Spleen (tissue), 11 donors: ENCODE results near the gene DDAH1. TPM values are rescaled to one million over a fixed set of nuclear protein-coding genes. Genes with fewer than 3 reads are reported as not detected.

Source experiments
- DNase-seq: peaks from one replicate; pipeline ENCODE4 v3.0.0-alpha.2; 2020
- H3K27ac ChIP-seq, 8 donors: fragments of 200-600 bp; sonication (generic) in 7 of 8; 1 replicate in 4 of 8; 2 replicates in 4 of 8; pipeline versions ENCODE4 v1.5.0 to v1.8.0; 2016 to 2021; ENCODE audit warnings: inconsistent platforms in 4 of 8, mild to moderate bottlenecking in 4 of 8, moderate library complexity in 1 of 8
- H3K27me3 ChIP-seq, 7 donors: fragments of 200-600 bp; sonication (generic) in 6 of 7; replicated peaks in 1 of 7; 1 replicate in 4 of 7; 2 replicates in 3 of 7; pipeline versions ENCODE4 v1.5.0 to v1.8.0; 2016 to 2021; ENCODE audit warnings: inconsistent platforms in 3 of 7, mild to moderate bottlenecking in 1 of 7
- H3K36me3 ChIP-seq, 6 donors: fragments of 200-600 bp; sonication (generic) in 5 of 6; 1 replicate in 4 of 6; 2 replicates in 2 of 6; pipeline versions ENCODE4 v1.5.0 to v1.8.0; 2016 to 2021; ENCODE audit warnings: inconsistent platforms in 2 of 6
- H3K4me1 ChIP-seq, 6 donors: fragments of 200-600 bp; sonication (generic) in 5 of 6; 1 replicate in 3 of 6; 2 replicates in 3 of 6; pipeline versions ENCODE4 v1.5.0 to v1.8.0; 2016 to 2021; ENCODE audit warnings: inconsistent platforms in 3 of 6
- H3K4me3 ChIP-seq, 8 donors: fragments of 200-600 bp; sonication (generic) in 7 of 8; 1 replicate in 4 of 8; 2 replicates in 4 of 8; pipeline versions ENCODE4 v1.5.0 to v1.8.0; 2016 to 2021; ENCODE audit warnings: inconsistent platforms in 4 of 8, mild to moderate bottlenecking in 4 of 8, moderate library complexity in 2 of 8
- H3K9me3 ChIP-seq, 8 donors: fragments of 200-600 bp; sonication (generic) in 7 of 8; 1 replicate in 4 of 8; 2 replicates in 4 of 8; pipeline versions ENCODE4 v1.5.0 to v1.8.0; 2016 to 2021; ENCODE audit warnings: inconsistent platforms in 4 of 8
- POLR2A ChIP-seq, 3 donors: fragments of 450-650 bp; IDR thresholded peaks; one replicate each; pipeline ENCODE4 v1.5.1; 2017; ENCODE audit warnings: antibody characterized with exemption in 3 of 3, mild to moderate bottlenecking in 1 of 3
- POLR2AphosphoS5 ChIP-seq, 3 donors: sonication (generic); formaldehyde crosslinking; IDR thresholded peaks; one replicate each; pipeline ENCODE4 v1.5.1; 2017; ENCODE audit warnings: antibody characterized with exemption in 3 of 3
- WGBS, 5 donors: extraction: QIAGEN DNeasy Blood & Tissue Kit in 3 of 5; methylation state at CpG; one replicate each; pipeline versions ENCODE4 v1.1.5 to v1.1.7; 2013 to 2018; 5-methylcytosine and 5-hydroxymethylcytosine counted together
- intact Hi-C: fragments of 100-400 bp; cut with DNase I; formaldehyde crosslinking; loops from one replicate; pipeline ENCODE4 v1.15.0; 2023; ENCODE audit warnings: low total_unique reads
- polyA plus RNA-seq, 3 donors: library from polyadenylated mRNA; stranded (reverse); fragments of 200-250 nt; gene quantifications; one replicate each; pipeline ENCODE4 v1.2.1, GENCODE V29; 2013
- total RNA-seq, 7 donors: library from RNA; depleted of rRNA in 3 of 7; stranded (reverse); fragments of >200 nt in 3 of 7; fragmentation: NEBNext Ultra II Directional in 4 of 7; extraction: Animal tissue kit (Norgen Biotek cat#: 25700) in 4 of 7; gene quantifications; one replicate each; pipeline versions ENCODE4 v1.1.0 to v1.2.1, GENCODE V29; 2016 to 2021
- TF ChIP-seq, protein P1 (sequence below), 11 experiments: fragments of 200-600 bp in 7 of 11; fragments of 450-650 bp in 4 of 11; sonication (generic) in 4 of 11; IDR thresholded peaks in 8 of 11; conservative IDR thresholded peaks in 3 of 11; 1 replicate in 7 of 11; 2 replicates in 4 of 11; pipeline versions ENCODE4 v1.4.0 to v1.8.0; 2016 to 2021; ENCODE audit warnings: antibody characterized with exemption in 11 of 11, inconsistent platforms in 4 of 11, mild to moderate bottlenecking in 1 of 11
- donor health status: healthy with polysubstance abuse.
- donor health status: DM: no; HTN: no; CAD: no; lungs with moderate emphysema.
- donor health status: DM: no; HTN: no; CAD: no.
- donor health status: Bipolar disorder and iron deficiency.
- donor health status: healthy.
- donor health status: DM: no; HTN: no; CAD: no.
- donor health status: DM: yes; HTN: yes; CAD: no.

DDAH1 gene
- total and polyA plus RNA-seq, 10 donors: 1.8 to 19.8 (median 13.7) TPM

DNA sequence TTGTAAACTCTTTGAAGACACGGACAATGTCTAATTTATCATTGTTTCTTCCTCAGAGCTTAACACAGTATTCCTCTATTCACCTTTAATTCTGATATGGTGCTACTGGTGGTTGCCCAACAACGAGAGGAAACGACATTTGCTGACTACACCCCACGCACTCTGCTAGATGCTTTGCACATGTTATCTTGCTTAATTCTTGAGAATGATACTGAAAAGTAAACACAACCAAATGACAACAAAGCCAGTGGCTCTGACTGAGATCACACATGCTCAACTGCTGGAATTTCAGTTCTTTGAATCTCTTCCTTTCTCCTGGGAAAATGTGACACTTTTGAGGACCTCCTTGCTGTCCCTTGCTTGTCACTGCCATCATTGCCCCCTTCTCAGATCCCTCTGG, 37.2 kb upstream of the DDAH1 start:
- Histone ChIP-seq H3K36me3 (no peaks in the 10 kb centered on the region), H3K4me1 (no peaks in the 10 kb centered on the region), H3K27me3 (no peaks in the 10 kb centered on the region), H3K27ac (no peak overlapping the region), H3K9me3 (peaks cover 0 to 13% (median 3%) of the 10 kb centered on the region in 8 donors), H3K4me3 (no peak overlapping the region)
- 48 to 84% (median 73%) methylated on average over 4 of the region's 4 CpGs for WGBS, 5 donors
- no peak for DNase-seq
- intact Hi-C loops: loop anchor here (5.0 kb wide), 1 partner anchor 190 kb away; no protein-coding TSS in a partner anchor
- no peak for TF ChIP-seq POLR2AphosphoS5 (IDR thresholded peaks at IDR 0.05)
- TF ChIP-seq, protein P1, sequence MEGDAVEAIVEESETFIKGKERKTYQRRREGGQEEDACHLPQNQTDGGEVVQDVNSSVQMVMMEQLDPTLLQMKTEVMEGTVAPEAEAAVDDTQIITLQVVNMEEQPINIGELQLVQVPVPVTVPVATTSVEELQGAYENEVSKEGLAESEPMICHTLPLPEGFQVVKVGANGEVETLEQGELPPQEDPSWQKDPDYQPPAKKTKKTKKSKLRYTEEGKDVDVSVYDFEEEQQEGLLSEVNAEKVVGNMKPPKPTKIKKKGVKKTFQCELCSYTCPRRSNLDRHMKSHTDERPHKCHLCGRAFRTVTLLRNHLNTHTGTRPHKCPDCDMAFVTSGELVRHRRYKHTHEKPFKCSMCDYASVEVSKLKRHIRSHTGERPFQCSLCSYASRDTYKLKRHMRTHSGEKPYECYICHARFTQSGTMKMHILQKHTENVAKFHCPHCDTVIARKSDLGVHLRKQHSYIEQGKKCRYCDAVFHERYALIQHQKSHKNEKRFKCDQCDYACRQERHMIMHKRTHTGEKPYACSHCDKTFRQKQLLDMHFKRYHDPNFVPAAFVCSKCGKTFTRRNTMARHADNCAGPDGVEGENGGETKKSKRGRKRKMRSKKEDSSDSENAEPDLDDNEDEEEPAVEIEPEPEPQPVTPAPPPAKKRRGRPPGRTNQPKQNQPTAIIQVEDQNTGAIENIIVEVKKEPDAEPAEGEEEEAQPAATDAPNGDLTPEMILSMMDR (IDR thresholded peaks at IDR 0.05 in 8 of 11, conservative IDR thresholded peaks at IDR 0.05 in 3 of 11): no peak
- no peak for TF ChIP-seq POLR2A (IDR thresholded peaks at IDR 0.05)

DNA sequence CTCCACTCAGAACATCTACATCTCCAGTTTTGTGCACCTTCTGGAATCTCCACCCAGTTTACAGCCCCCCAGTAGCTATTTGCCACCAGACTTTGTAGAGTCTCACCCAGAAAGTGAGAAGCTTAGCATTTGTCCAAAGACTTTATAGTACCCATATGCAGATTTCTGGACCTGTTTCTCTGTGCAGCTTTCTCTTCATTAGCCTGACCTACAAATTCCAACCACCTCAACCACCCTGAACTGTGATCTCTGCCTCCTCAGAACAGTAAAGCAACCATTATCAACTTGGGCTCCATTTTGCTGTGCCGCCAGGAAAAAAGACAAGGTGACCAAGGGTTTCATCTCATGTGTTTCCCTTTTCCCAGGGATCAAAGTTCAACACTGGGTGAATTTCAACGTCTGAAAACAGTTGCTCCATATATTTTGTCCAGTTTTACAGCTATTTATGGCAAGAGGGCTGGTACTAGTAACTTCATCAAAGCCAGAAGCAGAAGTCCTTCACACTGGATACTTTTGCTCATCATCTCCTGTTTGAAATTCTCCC, 36.5 kb upstream of the DDAH1 start:
- no peak overlapping the region for H3K27ac ChIP-seq
- no peak overlapping the region for H3K4me3 ChIP-seq
- DNase-seq: no peak
- H3K9me3 ChIP-seq: peaks cover 0 to 13% (median 3%) of the 10 kb centered on the region in 8 donors
- no peaks in the 10 kb centered on the region for H3K4me1 ChIP-seq
- no peaks in the 10 kb centered on the region for H3K27me3 ChIP-seq
- intact Hi-C loops: loop anchor here (5.0 kb wide), 1 partner anchor 189 kb away; no protein-coding TSS in a partner anchor
- TF ChIP-seq, protein P1 (IDR thresholded peaks at IDR 0.05 in 8 of 11, conservative IDR thresholded peaks at IDR 0.05 in 3 of 11): no peak
- no peak for TF ChIP-seq POLR2A (IDR thresholded peaks at IDR 0.05)
- no peak for TF ChIP-seq POLR2AphosphoS5 (IDR thresholded peaks at IDR 0.05)
- no peaks in the 10 kb centered on the region for H3K36me3 ChIP-seq
- 75 to 93% (median 84%) methylated on average over 2 of the region's 2 CpGs for WGBS, 5 donors

DNA sequence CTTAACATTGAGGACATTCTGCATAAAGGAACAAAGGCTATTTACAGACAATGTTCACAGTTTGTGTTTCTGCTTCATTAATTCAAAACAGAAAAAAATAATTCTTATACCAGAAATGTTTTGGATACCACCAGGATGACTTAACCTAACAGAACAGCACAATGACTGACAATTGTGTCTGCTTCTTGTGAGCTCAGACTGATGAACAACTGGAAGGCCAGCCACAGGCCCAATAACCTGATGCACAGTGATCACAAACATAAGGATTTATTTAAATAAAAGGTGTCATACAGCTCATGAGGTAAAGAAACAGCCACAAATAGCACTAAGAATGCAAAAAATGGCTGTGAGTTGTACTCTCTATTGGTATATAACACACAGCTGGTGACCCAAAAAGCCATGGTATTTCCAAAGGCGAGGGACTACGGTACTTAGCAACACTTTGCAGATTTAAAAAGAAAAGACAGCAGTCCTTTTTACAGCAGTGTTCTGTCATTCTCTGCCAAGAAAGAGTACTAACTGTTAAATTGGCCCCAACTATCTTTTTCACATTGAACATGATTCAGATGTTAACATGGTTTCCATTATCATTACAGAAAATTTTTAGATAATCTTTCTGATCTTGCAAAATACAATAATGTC, 32.1 kb upstream of the DDAH1 start:
- WGBS, 5 donors: 84 to 89% (median 86%) methylated on average over 2 of the region's 2 CpGs
- Histone ChIP-seq H3K27ac (no peak overlapping the region), H3K9me3 (peaks cover 0 to 13% (median 3%) of the 10 kb centered on the region in 8 donors), H3K4me3 (no peak overlapping the region), H3K4me1 (no peaks in the 10 kb centered on the region), H3K27me3 (no peaks in the 10 kb centered on the region), H3K36me3 (no peaks in the 10 kb centered on the region)
- no peak for DNase-seq
- no peak for TF ChIP-seq POLR2AphosphoS5 (IDR thresholded peaks at IDR 0.05)
- TF ChIP-seq, protein P1 (IDR thresholded peaks at IDR 0.05 in 8 of 11, conservative IDR thresholded peaks at IDR 0.05 in 3 of 11): no peak
- no peak for TF ChIP-seq POLR2A (IDR thresholded peaks at IDR 0.05)
- intact Hi-C loops: no loop called here

DNA sequence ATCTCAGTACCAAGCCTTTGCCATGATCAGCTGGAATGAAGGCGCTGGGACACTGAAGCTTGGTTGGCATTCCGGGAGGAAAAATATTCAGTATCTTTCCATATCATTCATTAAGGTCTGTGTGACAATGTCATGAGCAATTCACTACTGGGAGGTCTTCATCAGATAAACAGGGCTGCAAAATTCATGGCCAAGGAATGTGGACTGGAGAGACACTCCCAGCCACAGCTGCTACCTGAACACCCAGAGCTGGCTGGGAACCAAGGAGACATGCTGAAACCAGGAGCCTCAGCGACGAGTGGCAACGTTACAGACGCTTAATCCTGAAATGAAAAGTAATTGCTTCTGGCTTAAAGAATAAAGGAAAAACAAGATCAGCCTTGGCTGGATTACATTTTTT, 30.6 kb upstream of the DDAH1 start:
- Histone ChIP-seq H3K27me3 (no peaks in the 10 kb centered on the region), H3K4me3 (no peak overlapping the region), H3K9me3 (peaks cover 0 to 3% (median 0%) of the 10 kb centered on the region in 8 donors), H3K4me1 (no peaks in the 10 kb centered on the region), H3K27ac (no peak overlapping the region), H3K36me3 (no peaks in the 10 kb centered on the region)
- no peak for DNase-seq
- 89 to 98% (median 93%) methylated on average over 6 of the region's 6 CpGs for WGBS, 5 donors
- no peak for TF ChIP-seq POLR2AphosphoS5 (IDR thresholded peaks at IDR 0.05)
- TF ChIP-seq, protein P1 (IDR thresholded peaks at IDR 0.05 in 8 of 11, conservative IDR thresholded peaks at IDR 0.05 in 3 of 11): no peak
- intact Hi-C loops: no loop called here
